Stimulated activated CD8-positive, alpha-beta memory T cell treated with anti-CD3 and anti-CD28 coated beads, Interleukin-15, amount 100 ng/mL, for 48 hours (primary cell): ENCODE measurements around the gene RNF208.

Experiments
- DNase-seq, 2 donors: peaks; one replicate each; pipeline ENCODE4 v3.0.0-alpha.2; 2020; ENCODE audit warnings: low read depth in 2 of 2

Gene RNF208

DNA sequence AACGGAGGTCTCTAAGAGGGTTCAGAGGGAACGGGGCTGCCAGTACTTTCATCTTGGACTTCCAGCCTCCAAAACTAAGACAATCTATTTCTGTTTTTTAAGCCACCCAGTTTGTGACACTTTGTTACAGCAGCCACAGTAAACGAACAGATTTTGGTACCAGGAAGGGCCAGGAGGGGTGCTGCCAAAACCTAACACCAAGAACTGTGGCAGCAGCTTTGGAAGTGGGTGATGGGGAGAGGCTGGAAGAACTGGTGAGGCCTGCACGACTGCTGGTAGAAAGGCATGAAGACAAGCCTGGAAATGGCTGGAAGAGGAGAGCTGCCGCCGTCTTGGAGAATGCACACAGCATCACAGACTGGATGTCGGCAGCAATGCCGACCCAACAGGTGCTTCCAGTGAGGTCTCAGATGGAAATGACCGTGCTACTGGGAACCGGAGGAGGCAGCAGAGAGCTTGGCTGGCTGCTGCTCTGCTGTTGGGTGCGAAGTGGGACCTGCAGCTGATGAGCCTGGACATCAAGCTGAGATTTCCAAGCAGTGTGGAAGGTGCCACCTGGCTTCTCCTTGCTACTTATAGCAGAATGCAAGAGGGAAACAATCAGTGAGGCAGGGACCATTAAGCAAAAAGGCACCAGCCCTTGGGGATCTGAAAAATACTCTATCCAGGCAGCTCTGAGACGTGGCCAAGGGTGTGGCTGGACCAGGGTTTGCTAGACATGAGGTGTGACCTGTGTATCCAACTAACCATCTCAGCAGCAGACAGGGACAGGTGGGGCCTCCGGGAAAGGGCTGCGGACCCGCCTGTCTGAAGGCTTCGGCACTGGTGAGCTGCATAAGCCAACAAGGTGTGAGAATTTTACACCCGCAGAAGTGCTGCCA lies 45.5 kb downstream of the RNF208 start:
- DNase-seq, result no peak

DNA sequence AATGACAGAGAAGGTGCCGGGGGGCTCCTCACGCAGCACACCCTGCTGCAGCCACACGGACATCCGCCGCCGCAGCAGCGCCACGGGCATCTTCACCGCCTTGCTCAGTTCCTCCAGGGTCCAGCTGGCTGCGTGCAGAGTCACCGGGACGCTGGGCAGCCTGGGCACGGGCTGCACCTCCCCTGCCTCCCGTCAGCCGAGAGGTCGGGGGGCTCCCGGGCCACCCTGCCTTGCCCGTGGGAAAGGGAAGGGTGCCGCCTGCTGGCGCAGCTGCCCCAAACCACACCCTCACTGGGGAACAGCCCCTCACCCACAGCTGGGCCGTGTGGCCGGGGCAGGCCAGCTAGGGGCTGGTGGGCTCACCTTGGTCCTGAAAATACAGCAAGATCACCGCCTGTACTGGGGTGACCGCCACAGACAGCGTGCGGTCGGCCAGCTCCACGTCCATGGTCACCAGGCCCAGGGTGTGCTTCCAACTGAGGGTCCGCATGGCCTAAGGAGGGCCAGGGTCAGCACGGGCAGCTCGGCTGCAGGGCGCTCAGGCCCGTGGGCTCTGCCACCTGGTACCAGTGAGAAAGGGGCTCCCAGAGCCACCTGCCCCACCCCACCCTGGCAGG lies 46.6 kb downstream of the RNF208 start:
- no peak for DNase-seq

DNA sequence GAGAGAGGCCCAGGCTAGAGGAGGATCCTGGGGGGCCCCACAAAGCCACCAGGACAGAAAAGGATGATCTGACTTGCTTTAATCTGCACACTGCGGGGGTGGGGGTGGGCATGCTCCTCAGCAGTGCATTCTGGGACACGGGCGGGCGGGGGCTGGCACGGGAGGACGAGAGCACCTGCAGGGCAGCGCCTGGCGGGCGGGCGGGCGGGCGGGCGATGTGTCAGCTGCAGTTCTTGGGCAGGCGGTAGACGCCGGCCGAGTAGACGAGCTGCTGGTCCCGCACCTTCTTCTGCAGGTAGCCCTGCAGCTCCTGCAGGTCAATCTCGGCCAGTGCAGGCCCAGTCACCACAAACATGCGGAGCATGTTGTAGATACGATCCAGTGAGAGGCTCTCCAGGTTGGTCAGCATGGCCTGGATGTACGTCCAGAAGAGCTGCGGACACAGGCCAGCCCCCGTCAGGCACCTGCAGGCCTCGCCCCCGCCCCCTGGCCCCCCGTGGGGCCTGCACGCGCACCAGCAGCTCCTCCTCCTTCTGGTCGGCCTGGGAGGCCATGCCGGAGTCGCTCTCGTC lies 47.2 kb downstream of the RNF208 start:
- no peak for DNase-seq

DNA sequence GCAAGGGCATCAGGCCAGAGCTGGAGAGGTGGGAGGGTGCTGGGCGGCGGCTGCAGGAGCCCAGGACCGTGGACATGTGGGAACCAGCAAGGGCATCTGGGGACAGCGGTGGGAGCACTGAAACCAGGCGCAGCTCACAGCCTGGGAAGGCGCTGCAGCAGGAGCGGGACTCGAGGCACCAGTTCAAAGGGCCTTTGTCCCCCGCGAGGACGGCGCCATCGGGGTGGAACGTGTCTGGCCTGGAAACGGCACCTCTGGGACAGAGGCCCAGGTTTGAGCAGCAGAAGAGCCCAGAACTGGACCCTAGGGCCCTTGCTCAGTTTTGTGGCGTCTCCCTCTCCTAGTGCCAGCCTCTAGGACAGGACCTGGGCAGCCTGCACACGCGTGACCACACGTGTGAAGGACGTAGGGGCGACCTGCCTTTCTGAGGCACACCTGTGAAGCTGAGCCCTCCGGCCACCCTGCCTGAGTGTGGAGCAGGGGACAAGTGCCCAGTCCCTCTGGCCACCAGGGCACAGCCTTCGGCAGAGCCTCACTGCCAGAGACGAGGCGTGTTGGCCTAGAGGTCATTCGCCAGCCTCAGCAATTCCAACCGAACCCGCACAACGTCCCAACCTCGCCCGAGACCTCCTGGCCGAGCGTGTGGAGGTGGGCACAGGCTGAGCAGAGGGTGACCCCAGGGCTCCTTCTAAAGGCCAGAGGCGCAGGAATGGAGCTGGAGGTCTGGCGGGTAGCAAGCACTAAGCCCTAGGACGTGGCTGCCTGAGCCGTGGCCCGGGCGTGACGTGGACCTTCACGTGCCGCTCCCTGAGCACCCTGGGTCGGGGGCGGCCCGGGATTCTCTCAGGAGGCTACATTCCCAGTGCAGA lies 48.0 kb downstream of the RNF208 start:
- DNase-seq, result no peak

DNA sequence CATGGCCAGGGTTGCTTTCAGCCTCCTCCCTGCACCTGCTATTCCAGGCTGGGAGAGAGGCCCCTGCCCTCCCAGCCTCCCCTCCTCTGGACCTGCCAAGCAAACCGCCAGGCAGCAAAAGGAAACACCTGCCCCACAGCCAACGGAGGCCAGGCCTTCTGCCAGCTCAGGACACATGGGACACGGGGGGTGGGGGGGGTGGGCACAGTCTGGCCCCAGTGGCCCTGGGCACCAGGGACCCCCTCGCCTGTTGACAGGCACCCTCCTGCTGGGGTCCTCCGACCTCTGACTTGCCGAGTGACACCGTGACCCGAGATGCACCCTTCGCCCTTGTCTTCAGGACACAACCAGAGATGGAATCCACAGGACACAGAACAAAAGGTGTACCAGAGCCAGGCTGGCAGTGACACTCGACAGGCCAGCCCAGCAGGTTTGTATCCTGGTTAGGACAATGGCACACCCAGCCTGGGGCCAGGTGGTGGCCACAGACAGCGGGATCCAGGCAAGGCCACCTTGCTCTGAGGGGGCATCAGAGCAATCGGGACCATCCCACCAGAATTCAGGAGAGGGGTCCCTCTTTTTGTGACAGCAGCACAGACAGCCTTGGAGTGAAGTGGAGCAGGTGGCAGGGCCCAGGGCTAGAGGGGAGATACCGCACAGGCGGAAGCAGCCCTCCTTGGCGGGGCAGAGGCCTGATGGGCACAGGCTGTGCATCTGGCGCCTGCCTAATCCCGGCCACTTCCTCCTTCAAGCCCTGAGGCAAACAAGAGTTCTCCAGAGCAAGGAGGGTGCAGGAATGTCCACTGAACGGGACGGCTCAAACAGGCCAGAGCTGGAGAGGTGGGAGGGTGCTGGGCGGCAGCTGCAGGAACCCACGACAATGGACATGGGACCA lies 48.9 kb downstream of the RNF208 start:
- DNase-seq, result no peak

DNA sequence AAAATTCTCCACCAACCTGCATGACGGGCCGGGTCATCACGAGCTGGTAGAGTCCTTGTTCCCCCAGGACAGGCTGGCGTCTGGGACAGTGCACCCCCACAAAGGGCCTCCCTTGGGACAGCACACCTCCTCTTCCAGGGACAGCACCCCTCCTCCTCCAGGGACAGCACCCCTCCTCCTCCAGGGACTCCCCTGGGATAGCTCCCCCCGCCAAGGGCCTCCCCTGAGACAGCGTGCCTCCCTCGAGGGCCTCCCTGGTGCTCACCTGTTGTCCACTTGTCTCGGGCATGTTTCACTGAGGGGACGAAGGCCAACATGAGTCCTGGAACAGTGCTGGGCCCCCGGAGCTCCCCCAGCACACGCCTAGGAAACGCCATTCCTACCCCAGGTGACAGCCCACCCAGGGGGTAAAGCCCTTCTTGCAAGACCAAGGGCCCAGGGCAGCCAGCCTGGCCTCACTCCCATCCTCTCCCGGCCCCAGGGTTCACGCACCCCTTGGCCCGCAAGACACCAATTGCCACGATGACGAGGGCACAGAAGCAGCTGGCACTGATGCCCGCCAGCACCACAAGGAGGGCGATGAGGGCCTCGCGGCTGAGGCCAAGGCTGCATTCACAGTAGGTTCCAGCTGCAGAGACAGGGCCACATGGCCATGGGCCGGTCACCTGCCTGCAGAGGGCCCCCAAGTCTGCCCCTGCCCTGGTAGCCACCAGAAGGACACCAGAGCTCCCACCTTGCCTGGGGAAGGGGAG lies 50.7 kb downstream of the RNF208 start:
- no peak for DNase-seq

DNA sequence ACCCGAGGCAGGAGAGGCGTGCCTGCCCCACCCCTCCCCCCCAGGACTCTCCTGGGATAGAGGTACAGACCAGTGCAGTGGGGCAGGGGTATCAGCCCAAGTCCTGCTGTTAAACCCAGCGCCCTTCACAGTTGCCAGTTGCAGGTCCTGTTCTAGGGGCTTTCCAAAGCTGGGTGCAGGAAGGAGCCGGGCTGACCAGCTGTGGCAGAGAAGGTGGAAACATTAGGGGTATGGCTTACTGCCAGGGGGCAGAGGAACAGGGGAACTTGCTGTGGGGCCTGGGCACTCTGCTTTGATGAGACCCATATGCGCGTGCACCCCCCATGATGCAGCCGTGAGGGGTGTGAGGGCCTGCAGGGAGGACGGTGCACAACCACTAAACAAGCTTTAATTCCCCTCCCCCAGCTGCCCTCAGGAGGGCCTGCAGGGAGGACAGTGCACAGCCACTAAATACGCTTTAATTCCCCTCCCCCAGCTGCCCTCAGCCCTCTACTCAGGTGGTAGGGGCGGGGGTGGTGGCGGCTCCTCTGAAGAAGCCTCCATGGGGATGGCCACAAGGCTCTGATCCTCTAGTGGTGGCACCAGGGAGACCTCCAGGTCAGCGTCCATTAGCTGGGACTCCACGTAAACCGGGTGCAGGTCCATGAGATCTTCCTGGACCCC lies 51.4 kb downstream of the RNF208 start:
- DNase-seq, result no peak
